ENCODE results near the gene PRSS53.

The PRSS53 gene

DNA sequence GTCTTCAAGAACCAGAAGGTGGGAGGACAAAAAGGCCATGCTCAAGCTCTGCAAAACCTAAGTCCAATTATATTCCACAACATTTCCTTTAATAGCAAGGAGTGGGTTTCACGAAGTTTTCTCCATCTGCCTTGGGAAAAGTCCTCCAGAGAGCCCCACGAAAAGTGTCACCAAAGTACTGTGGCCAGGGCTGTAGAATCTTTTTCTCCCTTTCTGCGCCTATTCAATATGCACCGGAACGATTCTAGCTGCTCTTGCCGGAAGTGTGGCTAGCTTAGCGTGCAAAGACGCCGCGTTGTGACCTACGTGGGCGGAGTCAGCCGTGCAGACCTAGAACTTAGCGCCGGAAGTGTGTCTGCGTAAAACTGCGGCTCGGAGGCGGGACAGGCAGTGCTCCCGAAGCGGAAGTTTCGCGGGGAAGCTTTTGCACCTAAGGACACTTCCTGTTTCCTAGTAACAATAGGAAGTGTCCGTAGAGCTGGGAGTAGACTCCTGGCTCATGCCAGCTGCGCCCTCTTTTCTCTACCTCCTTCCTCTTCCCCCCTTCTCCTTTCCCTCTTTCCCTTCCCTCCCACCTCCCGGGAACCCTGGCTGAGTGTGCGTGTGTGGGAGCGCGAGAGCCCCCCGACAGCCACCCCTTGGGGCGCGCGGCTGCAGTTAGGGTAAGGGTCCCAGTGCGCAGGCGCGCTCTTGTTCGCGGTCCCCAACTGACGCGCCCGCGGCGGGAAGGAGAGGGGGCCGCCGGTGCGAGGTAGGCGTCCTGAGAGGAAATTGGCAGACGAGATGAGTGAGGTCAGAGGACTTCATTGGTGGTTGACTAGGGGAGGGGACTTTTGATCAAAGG lies 14.6 kb downstream of the PRSS53 start, which contains the start of the genes ZNF646 and ZNF668:
Gene ZNF646 (plus strand): TSS at position 453 of the 844 bp plus-strand sequence. CDS start 1,903 bp downstream, outside the sequence.
Gene ZNF668 (minus strand): TSS at position 271 of the 844 bp plus-strand sequence. CDS start 9,781 bp downstream, outside the sequence.
- TF ChIP-seq, protein P1, sequence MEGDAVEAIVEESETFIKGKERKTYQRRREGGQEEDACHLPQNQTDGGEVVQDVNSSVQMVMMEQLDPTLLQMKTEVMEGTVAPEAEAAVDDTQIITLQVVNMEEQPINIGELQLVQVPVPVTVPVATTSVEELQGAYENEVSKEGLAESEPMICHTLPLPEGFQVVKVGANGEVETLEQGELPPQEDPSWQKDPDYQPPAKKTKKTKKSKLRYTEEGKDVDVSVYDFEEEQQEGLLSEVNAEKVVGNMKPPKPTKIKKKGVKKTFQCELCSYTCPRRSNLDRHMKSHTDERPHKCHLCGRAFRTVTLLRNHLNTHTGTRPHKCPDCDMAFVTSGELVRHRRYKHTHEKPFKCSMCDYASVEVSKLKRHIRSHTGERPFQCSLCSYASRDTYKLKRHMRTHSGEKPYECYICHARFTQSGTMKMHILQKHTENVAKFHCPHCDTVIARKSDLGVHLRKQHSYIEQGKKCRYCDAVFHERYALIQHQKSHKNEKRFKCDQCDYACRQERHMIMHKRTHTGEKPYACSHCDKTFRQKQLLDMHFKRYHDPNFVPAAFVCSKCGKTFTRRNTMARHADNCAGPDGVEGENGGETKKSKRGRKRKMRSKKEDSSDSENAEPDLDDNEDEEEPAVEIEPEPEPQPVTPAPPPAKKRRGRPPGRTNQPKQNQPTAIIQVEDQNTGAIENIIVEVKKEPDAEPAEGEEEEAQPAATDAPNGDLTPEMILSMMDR (IDR thresholded peaks at IDR 0.05; ENCODE audit: low read depth, low read length) = no peak
- no peak for TF ChIP-seq EZH2phosphoT487 (IDR thresholded peaks at IDR 0.05; ENCODE audit: low read depth)
- Histone ChIP-seq H3K27me3 (ENCODE audit: low read depth, low read length) (no peaks in the 10 kb centered on the region), H3K36me3 (replicated peaks; ENCODE audit: low read depth, low read length) (peaks cover 17% of the 10 kb centered on the region), H3K4me2 (ENCODE audit: low read length) (peak within 1 kb of the TSS; percentile 98), H3K4me3 (ENCODE audit: low read length) (peak within 1 kb of the TSS; percentile 99), H3K9me3 (ENCODE audit: insufficient read depth, low read length) (no peaks in the 10 kb centered on the region), H3K4me1 (ENCODE audit: low read length) (peaks cover 16% of the 10 kb centered on the region), H4K20me1 (ENCODE audit: insufficient read depth, low read length) (0 out of 2 replicates have a peak, but pooled peaks cover 3% of the 10 kb centered on the region), H3K27ac (ENCODE audit: low read length) (peak within 1 kb of the TSS; percentile 83), H2AFZ (ENCODE audit: low read depth, low read length) (peak within 1 kb of the TSS; percentile 82), H3K79me2 (ENCODE audit: low read length) (peaks cover 65% of the 10 kb centered on the region), H3K9ac (ENCODE audit: low read length) (peak within 1 kb of the TSS; percentile 96)

DNA sequence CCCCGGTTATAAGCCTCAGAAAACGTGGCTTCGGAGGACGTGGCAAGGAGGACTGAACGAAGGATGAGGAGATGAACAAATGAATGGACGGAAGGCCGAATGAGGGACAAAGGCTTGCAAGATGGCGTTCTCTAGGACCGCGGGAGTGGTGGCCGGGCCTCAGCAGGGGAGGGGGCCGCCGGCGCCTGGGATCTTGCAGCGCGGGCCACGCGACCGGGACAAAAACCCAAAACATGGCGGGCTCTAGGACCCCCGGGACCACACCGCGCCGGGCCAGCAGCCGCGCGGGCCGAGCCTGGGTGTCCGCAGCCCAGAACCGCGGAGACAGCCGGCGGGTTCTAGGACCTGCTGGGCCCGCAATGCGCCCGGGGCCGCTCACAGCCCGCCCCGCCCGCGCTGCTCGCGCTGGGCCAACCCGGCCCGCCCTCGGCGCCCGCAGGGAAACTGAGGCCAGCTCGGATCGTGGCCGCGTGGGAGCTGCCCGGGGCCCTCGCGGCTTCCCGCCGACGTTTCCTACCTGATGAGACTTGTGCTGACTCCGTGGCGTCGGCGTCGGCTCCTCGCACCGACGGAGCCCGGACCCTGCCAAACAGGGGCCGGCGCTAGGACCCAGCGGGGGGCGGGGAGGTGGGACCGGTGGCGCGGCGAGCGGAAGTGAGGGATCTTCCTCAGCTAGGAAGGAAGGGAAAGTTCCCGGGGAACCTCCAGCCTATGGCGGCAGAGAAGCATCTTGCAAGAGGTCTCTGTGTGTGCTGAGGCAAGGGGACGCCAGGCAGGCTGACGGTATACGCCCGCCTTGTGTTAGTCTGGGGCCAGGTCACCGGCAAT lies 15.4 kb downstream of the PRSS53 start:
- Histone ChIP-seq H3K9me3 (ENCODE audit: insufficient read depth, low read length) (no peaks in the 10 kb centered on the region), H3K4me2 (ENCODE audit: low read length) (peak overlapping the region; percentile 98), H4K20me1 (ENCODE audit: insufficient read depth, low read length) (no peaks in the 10 kb centered on the region), H3K79me2 (ENCODE audit: low read length) (peaks cover 71% of the 10 kb centered on the region), H3K4me3 (ENCODE audit: low read length) (peak overlapping the region; percentile 99), H3K27me3 (ENCODE audit: low read depth, low read length) (no peaks in the 10 kb centered on the region), H3K36me3 (replicated peaks; ENCODE audit: low read depth, low read length) (peaks cover 12% of the 10 kb centered on the region), H3K9ac (ENCODE audit: low read length) (peak overlapping the region; percentile 96), H3K27ac (ENCODE audit: low read length) (peak overlapping the region; percentile 83), H3K4me1 (ENCODE audit: low read length) (peaks cover 16% of the 10 kb centered on the region), H2AFZ (ENCODE audit: low read depth, low read length) (peak overlapping the region; percentile 82)
- TF ChIP-seq, protein P1 (IDR thresholded peaks at IDR 0.05; ENCODE audit: low read depth, low read length) = no peak
- TF ChIP-seq EZH2phosphoT487 (IDR thresholded peaks at IDR 0.05; ENCODE audit: low read depth) = no peak

DNA sequence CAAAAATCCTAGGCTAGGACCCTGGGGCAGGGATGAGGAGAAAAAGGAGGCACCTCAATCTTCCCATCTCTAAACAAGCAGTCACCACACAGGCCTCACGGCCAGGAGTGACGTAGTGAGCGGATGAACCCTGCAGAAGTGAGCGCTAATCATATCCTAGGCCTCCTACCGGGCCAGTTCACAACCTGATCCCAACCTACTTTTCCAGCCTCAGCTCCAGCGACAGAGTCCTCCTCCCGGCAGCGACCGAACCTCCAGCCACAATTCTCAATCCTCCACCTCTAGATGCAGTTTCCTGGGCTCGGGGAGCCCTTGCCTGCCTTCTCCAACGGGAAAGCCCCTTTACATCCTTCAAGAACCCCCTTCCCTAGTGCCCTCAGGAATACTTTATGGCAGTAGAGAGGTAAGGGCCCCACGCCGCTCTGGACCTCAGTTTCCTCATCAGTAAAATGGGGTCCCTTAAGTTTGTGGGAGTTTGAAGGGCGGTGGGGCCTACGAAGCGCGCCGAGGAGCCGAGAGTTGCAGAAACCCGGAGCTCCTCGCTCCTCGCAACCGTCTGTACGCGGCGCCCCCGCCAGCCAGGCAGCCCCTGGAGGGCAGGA lies 16.1 kb downstream of the PRSS53 start:
- Histone ChIP-seq H3K4me2 (ENCODE audit: low read length) (peak overlapping the region; percentile 98), H3K4me3 (ENCODE audit: low read length) (peak overlapping the region; percentile 99), H3K79me2 (ENCODE audit: low read length) (peaks cover 74% of the 10 kb centered on the region), H3K36me3 (replicated peaks; ENCODE audit: low read depth, low read length) (peaks cover 5% of the 10 kb centered on the region), H3K9ac (ENCODE audit: low read length) (peak overlapping the region; percentile 96), H3K4me1 (ENCODE audit: low read length) (peaks cover 16% of the 10 kb centered on the region), H2AFZ (ENCODE audit: low read depth, low read length) (peak overlapping the region; percentile 81), H4K20me1 (ENCODE audit: insufficient read depth, low read length) (0 out of 2 replicates have a peak, but pooled peaks cover 2% of the 10 kb centered on the region), H3K27ac (ENCODE audit: low read length) (peak overlapping the region; percentile 83), H3K27me3 (ENCODE audit: low read depth, low read length) (no peaks in the 10 kb centered on the region), H3K9me3 (ENCODE audit: insufficient read depth, low read length) (no peaks in the 10 kb centered on the region)
- no peak for TF ChIP-seq EZH2phosphoT487 (IDR thresholded peaks at IDR 0.05; ENCODE audit: low read depth)
- TF ChIP-seq, protein P1 (IDR thresholded peaks at IDR 0.05; ENCODE audit: low read depth, low read length) = no peak
